CD4-positive, alpha-beta T cell (primary cell): ENCODE results near the gene SENP8. TPM values are rescaled to one million over a fixed set of nuclear protein-coding genes. Genes with fewer than 3 reads are reported as not detected.
"Not testable (repeated sequence)": the region's sequence is repeated elsewhere in the genome, so short reads cannot be mapped to it uniquely, and the experiment has no call there.

Experiments used
- ATAC-seq: fragments of 200-7000 bp; cut with Tn5 transposase; one replicate; pipeline ENCODE4 v1.10.0; 2022; ENCODE audit warnings: mild to moderate bottlenecking; ENCODE audit not compliant: poor library complexity
- CTCF ChIA-PET: fragments of 350-600 bp; sonication (Branson Sonifier 250); formaldehyde crosslinking; loops from one replicate; lab custom pipeline; 2021; ENCODE audit warnings: antibody characterized with exemption, inconsistent platforms; lab: Charles Lee
- POLR2A ChIA-PET: fragments of 350-600 bp; sonication (Branson Sonifier 250); formaldehyde crosslinking; loops from one replicate; lab custom pipeline; 2021; ENCODE audit warnings: antibody characterized with exemption, inconsistent platforms; lab: Charles Lee
- DNase-seq, 14 experiments: peaks; one replicate each; pipeline ENCODE4 v3.0.0-alpha.2; 2013 to 2020; ENCODE audit warnings: mixed read lengths in 2 of 14
- H3K27ac ChIP-seq, 2 donors: one replicate each; pipeline versions ENCODE4 v1.5.1 to v1.7.0; 2013; ENCODE audit warnings: low read length in 2 of 2, low read depth in 1 of 2, mild to moderate bottlenecking in 1 of 2
- H3K27me3 ChIP-seq, 2 experiments: 1 replicate in 1 of 2; 2 replicates in 1 of 2; pipeline versions ENCODE4 v1.6.1 to v1.7.0; 2013; ENCODE audit warnings: low read length in 2 of 2, control low read depth in 1 of 2, mild to moderate bottlenecking in 1 of 2, moderate library complexity in 1 of 2; ENCODE audit not compliant: insufficient read depth in 2 of 2, control insufficient read depth in 1 of 2
- H3K36me3 ChIP-seq: one replicate; pipeline ENCODE4 v1.6.1; 2013; ENCODE audit warnings: low read length, control low read depth; ENCODE audit not compliant: insufficient read depth
- H3K4me1 ChIP-seq: one replicate; pipeline ENCODE4 v1.6.1; 2013; ENCODE audit warnings: low read length, control low read depth; ENCODE audit not compliant: insufficient read depth
- H3K4me3 ChIP-seq: one replicate; pipeline ENCODE4 v1.5.1; 2013; ENCODE audit warnings: mild to moderate bottlenecking, low read length, moderate library complexity
- H3K9me3 ChIP-seq, 2 experiments: 1 replicate in 1 of 2; 2 replicates in 1 of 2; pipeline versions ENCODE4 v1.6.1 to v1.7.0; 2013; ENCODE audit warnings: low read length in 2 of 2, mild to moderate bottlenecking in 2 of 2, control low read depth in 1 of 2, moderate library complexity in 1 of 2; ENCODE audit not compliant: control insufficient read depth in 1 of 2, insufficient read depth in 1 of 2
- H3K27ac Mint-ChIP-seq: one replicate; pipeline ENCODE4 v1.8.0; 2020; ENCODE audit warnings: mixed read lengths
- H3K27me3 Mint-ChIP-seq: one replicate; pipeline ENCODE4 v1.8.0; 2021; ENCODE audit warnings: mixed read lengths
- H3K36me3 Mint-ChIP-seq: one replicate; pipeline ENCODE4 v1.8.0; 2021; ENCODE audit warnings: low read depth, mixed read lengths
- H3K4me1 Mint-ChIP-seq: one replicate; pipeline ENCODE4 v1.8.0; 2021; ENCODE audit warnings: low read depth, mixed read lengths
- H3K4me3 Mint-ChIP-seq: one replicate; pipeline ENCODE4 v1.8.0; 2020; ENCODE audit warnings: mild to moderate bottlenecking, mixed read lengths
- H3K9me3 Mint-ChIP-seq: one replicate; pipeline ENCODE4 v1.8.0; 2020; ENCODE audit warnings: mixed read lengths
- intact Hi-C, 2 experiments: fragments of 100-400 bp; cut with DNase I in 1 of 2; cut with micrococcal nuclease in 1 of 2; formaldehyde crosslinking; loops; one replicate each; pipeline versions ENCODE4 v1.15.1 to v1.9.0; 2023 to 2025; cut with DNase I, micrococcal nuclease
- polyA plus RNA-seq, 2 donors: library from polyadenylated mRNA; unstranded; fragments of 120-200 nt; gene quantifications; one replicate each; pipeline ENCODE4 v1.2.1, GENCODE V29; 2013
- total RNA-seq, 174 experiments: library from RNA in 2 of 174; stranded (reverse) in 2 of 174; gene quantifications; one replicate each; pipeline ENCODE4 v1.2.3 and lab custom pipeline; 2021 to 2026
- TF ChIP-seq, protein P1 (sequence below): fragments of 200-600 bp; IDR thresholded peaks from one replicate; pipeline ENCODE4 v1.8.0; 2022; ENCODE audit warnings: antibody characterized with exemption, mild to moderate bottlenecking

Gene SENP8
- total RNA-seq (under 1 TPM in 1 of 2 experiments, not detected in 1; 0.14 TPM), total RNA-seq (lab: John Stamatoyannopoulos, UW) (0.20 to 4.6 (median 2.0) reads per million in 172 experiments)
- polyA plus RNA-seq (2013, experiment 1 of 2), result 0.91 TPM
- polyA plus RNA-seq (2013, experiment 2 of 2), result 0.91 TPM

DNA sequence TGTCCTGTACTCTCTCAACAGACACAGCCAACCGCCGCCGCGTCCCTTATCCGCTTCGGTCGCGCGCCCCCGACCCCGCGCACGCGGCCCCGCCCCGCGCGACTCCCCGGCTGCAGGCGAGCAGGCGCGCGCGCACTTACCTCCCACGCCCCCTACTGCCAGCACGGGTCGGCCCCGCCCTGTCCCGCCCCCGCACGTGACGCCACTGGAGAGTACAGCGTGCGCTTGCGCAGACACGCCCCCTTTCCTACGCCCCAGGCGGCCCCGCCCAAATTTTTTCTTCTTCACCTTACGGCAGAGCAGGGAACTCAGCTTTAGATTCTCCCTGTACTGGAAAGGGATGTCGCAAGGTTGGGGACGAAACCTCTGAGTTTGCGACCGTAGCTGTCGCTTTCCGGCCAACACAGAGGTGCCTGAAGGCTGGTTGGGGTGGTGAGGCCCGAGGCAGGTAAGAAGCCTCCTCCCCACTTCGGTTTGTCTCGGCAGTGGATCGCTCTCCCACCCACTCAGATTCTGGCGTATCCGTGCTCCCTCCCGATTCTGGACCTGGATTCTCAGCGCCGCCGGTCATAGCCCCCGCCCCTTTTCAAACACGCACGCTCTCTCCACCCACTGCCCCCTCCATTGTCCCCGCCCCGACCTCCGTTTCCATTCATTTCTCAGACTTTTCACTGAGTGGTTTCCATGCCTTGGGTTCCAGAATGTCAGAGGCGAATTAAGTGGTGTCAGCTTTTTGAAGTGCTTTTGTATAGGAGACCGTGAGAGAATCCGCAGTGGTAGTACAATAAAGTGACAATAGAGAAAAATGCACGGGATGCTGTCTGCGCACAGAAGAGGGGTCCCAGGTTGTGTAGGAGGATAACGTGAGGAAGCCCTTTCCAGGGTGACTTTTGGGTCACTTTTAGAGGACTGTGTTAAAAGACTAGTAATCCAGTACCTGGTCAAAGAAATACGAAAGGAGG lies at the start of gene SENP8, which contains the start of gene MYO9A:
SENP8 (plus strand) TSS at position 387 of the 962 bp plus-strand sequence. CDS start 21,221 bp downstream, outside the sequence.
MYO9A (minus strand) TSS at position 134 of the 962 bp plus-strand sequence. CDS start 71,587 bp downstream, outside the sequence.
- no peaks in the 10 kb centered on the region for H3K9me3 Mint-ChIP-seq
- Histone ChIP-seq H3K9me3 (no peaks in the 10 kb centered on the region), H3K4me1 (peaks cover 15% of the 10 kb centered on the region), H3K36me3 (no peaks in the 10 kb centered on the region), H3K4me3 (peak within 1 kb of the TSS; percentile 74), H3K27me3 (no peaks in the 10 kb centered on the region), H3K27ac (peak within 1 kb of the TSS; percentile 91 to 92)
- intact Hi-C loops, result loop anchor here (1.0 to 10.0 kb wide), 9 partner anchors 111 to 1517 kb away; partner anchors contain the start of genes PARP6 (in 2 of the 2), ADPGK (in 1 of the 2), BBS4 (in 1 of the 2) and HIGD2B (in 1 of the 2)
- peaks cover 13% of the 10 kb centered on the region for H3K36me3 Mint-ChIP-seq
- DNase-seq (peak; percentile 97 to 99 (median 99)), ATAC-seq (peak; percentile 79)
- ChIA-PET CTCF (interaction anchor here (1.0 kb wide), 2 partner anchors 82 to 604 kb away, joined by 4 read pairs; no protein-coding TSS in a partner anchor), POLR2A (interaction anchor here (0.6 to 2.0 kb wide), 11 partner anchors 9 to 355 kb away, joined by 3 to 8 read pairs (median 3); no protein-coding TSS in a partner anchor)
- TF ChIP-seq, protein P1, sequence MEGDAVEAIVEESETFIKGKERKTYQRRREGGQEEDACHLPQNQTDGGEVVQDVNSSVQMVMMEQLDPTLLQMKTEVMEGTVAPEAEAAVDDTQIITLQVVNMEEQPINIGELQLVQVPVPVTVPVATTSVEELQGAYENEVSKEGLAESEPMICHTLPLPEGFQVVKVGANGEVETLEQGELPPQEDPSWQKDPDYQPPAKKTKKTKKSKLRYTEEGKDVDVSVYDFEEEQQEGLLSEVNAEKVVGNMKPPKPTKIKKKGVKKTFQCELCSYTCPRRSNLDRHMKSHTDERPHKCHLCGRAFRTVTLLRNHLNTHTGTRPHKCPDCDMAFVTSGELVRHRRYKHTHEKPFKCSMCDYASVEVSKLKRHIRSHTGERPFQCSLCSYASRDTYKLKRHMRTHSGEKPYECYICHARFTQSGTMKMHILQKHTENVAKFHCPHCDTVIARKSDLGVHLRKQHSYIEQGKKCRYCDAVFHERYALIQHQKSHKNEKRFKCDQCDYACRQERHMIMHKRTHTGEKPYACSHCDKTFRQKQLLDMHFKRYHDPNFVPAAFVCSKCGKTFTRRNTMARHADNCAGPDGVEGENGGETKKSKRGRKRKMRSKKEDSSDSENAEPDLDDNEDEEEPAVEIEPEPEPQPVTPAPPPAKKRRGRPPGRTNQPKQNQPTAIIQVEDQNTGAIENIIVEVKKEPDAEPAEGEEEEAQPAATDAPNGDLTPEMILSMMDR, result no peak
- H3K27me3 Mint-ChIP-seq, result no peaks in the 10 kb centered on the region
- peaks cover 57% of the 10 kb centered on the region for H3K4me1 Mint-ChIP-seq
- peak within 1 kb of the TSS; percentile 97 for H3K27ac Mint-ChIP-seq
- H3K4me3 Mint-ChIP-seq, result peak within 1 kb of the TSS; percentile 98

DNA sequence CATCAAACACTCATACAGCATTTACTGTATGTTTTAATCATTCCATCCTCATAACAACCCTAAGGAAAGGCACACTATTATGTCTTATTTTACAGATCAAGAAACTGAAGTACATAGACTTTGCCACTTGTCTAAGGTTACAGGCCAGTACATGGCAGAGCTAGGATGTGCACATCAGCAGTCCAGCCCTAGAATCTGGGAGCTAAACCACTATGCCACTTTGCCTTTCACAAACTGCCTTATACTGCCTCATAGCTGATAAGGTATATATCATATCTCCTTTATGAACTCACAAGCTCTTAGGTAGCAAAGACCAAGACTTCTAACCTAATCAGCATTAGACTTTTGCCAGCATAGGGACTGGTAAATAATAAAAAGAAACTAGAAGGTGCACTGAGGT lies 49.3 kb upstream of the SENP8 start:
- no peak overlapping the region for H3K27ac Mint-ChIP-seq
- POLR2A ChIA-PET, result no interaction called here
- no peak for ATAC-seq
- Histone ChIP-seq H3K4me1 (no peaks in the 10 kb centered on the region), H3K36me3 (no peaks in the 10 kb centered on the region), H3K27ac (no peak overlapping the region), H3K4me3 (no peak overlapping the region), H3K9me3 (no peaks in the 10 kb centered on the region), H3K27me3 (no peaks in the 10 kb centered on the region)
- H3K9me3 Mint-ChIP-seq, result no peaks in the 10 kb centered on the region
- H3K4me3 Mint-ChIP-seq, result no peak overlapping the region
- CTCF ChIA-PET, result interaction anchor here (1.0 kb wide), 1 partner anchor 9 kb away, joined by 3 read pairs; no protein-coding TSS in a partner anchor
- no peak for DNase-seq
- intact Hi-C loops, result no loop called here
- no peaks in the 10 kb centered on the region for H3K27me3 Mint-ChIP-seq
- H3K36me3 Mint-ChIP-seq, result peaks cover 5% of the 10 kb centered on the region
- peaks cover 12% of the 10 kb centered on the region for H3K4me1 Mint-ChIP-seq
- TF ChIP-seq, protein P1, result no peak

DNA sequence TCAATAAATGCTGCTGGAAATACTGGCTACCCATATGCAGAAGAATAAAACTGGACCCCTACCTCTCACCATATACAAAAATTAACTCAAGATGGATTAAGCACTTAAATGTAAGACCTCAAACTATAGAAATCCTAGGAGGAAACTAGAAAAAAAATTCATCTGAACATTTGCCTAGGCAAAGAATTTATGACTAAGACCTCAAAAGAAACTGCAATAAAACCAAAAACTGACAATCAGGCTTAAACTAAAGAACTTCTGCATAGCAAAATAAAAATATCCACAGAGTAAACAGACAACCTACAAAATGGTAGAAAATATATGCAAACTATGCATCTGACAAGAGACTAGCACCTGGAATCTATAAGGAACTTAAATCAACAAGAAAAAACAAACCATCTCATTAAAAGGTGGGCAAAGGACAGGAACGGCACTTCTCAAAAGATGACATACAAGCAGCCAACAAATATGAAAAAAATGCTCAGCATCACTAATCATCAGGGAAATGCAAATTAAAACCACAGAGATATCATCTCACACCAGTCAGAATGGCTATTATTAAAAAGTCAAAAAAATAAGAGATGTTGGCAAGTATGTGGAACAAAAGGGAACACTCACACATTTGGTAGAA lies 47.3 kb upstream of the SENP8 start:
- H3K27ac Mint-ChIP-seq, result no peak overlapping the region
- ChIA-PET POLR2A (no interaction called here), CTCF (no interaction called here)

DNA sequence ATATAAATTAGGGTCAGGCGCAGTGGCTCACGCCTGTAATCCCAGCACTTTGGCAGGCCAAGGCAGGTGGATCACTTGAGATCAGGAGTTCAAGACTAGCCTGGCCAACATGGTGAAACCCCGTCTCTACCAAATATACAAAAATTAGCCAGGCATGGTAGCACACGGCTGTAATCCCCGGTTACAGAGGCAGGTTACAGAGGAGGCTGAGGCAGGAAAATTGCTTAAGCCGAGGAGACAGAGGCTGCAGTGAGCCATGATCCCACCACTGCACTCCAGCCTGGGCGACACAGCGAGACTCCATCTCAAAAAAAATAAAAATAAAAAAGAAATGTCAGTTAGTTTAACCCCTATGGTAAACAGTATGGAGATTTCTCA lies 46.8 kb upstream of the SENP8 start:
- H3K4me1 ChIP-seq, H3K27me3 Mint-ChIP-seq, H3K9me3 Mint-ChIP-seq, H3K9me3 ChIP-seq, ATAC-seq, H3K36me3 Mint-ChIP-seq, POLR2A ChIA-PET, H3K36me3 ChIP-seq, H3K27ac Mint-ChIP-seq, intact Hi-C loops, H3K27me3 ChIP-seq, H3K4me3 Mint-ChIP-seq, H3K4me3 ChIP-seq, DNase-seq, CTCF ChIA-PET, H3K27ac ChIP-seq: not testable (repeated sequence)
- H3K4me1 Mint-ChIP-seq, result peaks cover 22% of the 10 kb centered on the region

More for the DNA sequence above, 47.3 kb upstream of the SENP8 start:
- H3K27me3 ChIP-seq, result no peaks in the 10 kb centered on the region
- no peaks in the 10 kb centered on the region for H3K9me3 ChIP-seq
- no peak overlapping the region for H3K4me3 Mint-ChIP-seq
- H3K36me3 Mint-ChIP-seq, result no peaks in the 10 kb centered on the region
- ATAC-seq (no peak), DNase-seq (no peak)
- peaks cover 21% of the 10 kb centered on the region for H3K4me1 Mint-ChIP-seq
- H3K4me1 ChIP-seq, result no peaks in the 10 kb centered on the region
- H3K27ac ChIP-seq, result no peak overlapping the region
- H3K27me3 Mint-ChIP-seq, result no peaks in the 10 kb centered on the region
- H3K4me3 ChIP-seq, result no peak overlapping the region
- TF ChIP-seq, protein P1, result no peak
- intact Hi-C loops, result no loop called here
- no peaks in the 10 kb centered on the region for H3K36me3 ChIP-seq
- H3K9me3 Mint-ChIP-seq, result no peaks in the 10 kb centered on the region
